ENCODE data around the gene MIER2. TPM values are rescaled to one million over a fixed set of nuclear protein-coding genes. Genes with fewer than 3 reads are reported as not detected.

Gene MIER2
- polyA plus RNA-seq, 3 donors = 19.5 to 24.0 (median 22.0) TPM

DNA sequence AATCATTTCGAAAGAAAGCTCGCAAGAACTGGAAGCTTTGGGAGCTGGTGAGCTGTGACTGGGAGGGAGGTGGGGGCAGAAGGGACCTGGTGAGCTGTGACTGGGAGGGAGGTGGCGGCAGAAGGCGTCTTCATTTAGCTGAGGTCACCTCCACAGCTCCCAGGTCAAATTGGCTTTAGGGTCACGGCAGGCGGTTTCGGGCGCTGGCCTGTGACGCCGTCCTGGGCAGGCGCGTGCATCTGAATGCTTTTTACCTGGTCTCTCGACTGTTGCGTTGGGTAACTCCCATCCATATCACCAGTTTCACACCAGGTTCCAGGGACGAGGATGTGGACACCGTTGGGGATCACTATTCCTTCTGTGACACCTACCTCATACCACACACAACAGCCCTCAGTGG is 35.2 kb upstream of the MIER2 start:
- no peak for DNase-seq (ENCODE audit: low read depth in 3 of 3, low spot score in 2 of 3)

DNA sequence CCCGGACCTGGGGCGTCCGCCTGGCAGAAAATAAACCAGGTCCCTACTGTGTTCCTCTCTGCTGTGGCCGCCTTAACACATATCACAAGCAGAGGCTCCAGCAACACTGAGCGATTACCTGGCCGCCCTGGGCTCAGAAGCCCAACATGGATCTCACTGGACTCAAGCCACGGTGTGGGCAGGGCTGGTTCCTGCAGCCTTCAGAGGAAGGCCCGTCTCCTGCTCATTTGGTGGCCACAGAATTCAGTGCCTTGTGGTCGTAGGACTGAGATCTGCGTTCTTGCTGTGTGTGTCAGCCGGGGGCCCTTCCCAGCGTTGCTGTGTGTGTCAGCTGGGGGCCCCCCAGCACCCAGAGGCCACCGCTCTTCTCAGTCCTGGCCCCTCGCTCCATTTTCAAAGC is 34.1 kb upstream of the MIER2 start:
- DNase-seq (ENCODE audit: low read depth in 3 of 3, low spot score in 2 of 3) = no peak

DNA sequence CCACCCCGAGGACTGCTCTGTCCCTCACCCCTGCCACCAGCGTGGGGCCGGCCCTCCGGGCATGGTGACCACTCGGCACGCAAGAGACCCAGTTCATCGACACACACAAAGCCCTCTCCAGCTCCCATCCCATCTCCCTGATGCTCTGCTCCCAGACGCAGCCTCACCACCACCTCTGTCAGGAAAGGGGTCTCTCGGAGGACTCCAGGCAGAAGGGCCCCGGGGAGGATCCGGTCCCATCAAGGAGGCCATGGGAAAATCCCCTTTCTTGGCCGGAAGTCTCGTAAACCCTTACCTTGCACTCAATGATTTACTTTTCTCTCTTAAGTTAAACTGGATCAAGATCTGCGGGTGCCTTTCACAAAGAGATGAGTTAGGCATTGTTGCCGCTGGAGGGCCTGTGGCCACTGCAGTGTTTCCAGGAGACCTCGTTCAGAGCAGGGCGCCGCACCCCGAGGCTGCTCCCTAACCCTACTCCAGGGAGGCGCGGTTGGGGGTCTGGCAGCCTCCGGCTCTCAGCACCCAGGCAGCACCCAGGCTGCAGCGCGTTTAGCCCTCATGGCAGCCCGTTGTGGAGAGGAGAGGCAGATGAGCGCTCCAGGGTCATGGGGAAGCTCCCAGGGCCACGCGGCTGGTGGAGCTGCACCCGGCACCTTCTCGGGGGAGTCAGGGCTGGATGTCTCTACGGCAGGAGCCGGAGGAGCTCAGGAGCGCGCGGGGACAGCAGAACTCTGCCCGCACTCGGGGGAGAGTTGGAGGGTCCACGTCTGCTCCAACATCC is 33.4 kb upstream of the MIER2 start:
- DNase-seq (ENCODE audit: low read depth in 3 of 3, low spot score in 2 of 3) = no peak

DNA sequence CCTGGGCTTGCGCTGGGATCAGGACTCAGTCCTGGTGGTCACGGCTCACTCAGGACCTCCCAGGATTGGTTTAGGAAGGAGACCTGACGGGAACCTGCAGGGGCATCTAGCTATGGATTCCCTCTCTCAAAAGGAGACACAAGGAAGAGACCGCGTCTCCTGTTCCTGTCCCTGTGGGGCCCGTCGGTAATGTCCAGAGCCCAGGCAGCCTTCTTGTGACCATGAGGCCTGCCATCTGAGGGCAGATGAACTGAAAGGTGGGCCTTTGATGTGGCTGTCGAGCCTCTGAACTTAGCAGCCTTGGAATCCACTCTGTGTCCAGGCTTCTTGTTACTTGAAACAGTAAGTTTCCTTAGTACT is 31.5 kb upstream of the MIER2 start:
- DNase-seq (ENCODE audit: low read depth in 3 of 3, low spot score in 2 of 3) = no peak

DNA sequence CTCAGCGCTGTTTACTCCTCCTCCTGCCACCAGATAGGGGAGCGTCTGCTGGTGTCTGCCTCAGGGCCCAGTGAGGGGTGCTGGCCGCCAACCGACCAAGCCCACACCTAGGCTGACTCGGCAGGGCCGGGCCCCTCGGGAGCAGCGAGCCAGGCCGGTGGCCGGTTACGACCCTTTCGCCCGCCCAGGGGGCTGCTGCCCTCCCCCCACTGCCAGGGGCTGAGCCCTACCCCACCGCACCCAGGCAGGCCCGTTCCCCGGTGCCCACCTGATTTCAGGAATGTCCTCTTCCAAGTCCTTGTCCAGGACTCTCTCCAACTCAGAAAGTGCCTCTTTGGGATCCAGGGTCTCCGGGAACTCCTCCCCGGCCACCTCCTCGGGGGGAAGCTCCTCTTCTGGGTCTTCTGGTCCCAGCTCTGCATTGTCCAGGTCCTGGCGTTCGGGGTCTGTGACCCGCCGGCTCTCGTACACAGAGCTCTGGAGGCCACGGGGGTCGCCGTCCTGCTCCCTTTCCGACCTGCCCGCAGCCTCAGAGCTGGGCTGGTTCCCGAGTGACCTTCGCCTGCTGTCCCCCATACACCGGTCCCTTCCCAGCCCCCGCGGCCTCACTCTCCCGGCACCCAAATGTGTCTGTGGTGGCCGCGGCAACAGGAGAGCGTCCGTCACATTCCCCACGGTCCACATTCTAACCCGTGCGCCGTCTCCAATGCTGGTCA is 31.0 kb upstream of the MIER2 start:
- no peak for DNase-seq (ENCODE audit: low read depth in 3 of 3, low spot score in 2 of 3)

DNA sequence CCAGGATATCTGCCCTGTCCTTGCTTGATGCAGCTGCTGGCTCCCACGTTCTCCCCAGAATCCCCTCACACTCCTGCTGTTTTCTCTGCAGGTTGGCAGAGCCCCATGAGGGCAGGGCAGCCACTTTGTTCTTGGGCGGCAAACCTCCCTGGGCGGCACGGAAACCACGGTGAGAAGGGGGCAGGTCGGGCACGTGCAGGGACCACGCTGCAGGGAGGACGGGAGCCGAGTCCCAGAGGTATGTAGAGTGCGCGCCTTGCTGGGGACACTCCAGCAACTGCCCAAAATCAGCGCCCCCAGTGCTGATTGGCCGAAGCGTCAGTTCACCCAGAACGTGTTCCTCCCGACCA is 30.3 kb upstream of the MIER2 start:
- DNase-seq (ENCODE audit: low read depth in 3 of 3, low spot score in 2 of 3) = no peak

DNA sequence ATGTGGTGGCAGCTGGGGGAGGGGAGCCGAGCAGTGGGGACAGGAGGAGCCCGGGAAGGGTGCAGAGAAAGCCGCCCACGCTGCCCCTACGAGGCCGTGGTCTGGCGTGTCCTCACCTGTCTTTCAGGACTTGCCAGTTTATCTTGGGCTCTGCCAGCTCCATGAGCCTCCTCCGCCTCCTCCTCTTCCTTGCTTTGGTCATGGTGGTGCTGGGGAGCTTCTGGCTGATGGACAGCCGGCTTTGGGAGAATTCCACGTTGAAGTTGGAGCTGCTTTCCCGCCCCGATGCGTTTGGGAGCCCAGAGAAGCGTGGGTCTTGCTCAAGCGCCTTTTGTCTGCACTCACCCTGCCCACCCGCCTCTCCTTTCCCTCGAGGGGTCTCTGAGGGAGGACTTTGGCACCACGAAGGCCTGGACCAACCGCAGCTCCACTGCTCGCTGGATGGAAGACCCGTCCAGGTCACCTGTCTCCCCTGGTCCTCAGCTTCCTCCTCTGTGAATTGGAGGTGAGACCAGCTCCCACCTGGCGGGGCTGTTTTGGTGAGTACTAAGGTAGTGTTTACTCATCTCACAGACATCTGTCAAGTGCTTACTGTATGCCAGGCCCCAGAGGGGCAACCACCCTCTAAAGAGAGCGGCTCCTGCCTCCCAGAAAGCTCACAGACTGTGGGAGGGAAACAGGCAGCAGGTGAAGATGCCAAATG is 29.7 kb upstream of the MIER2 start:
- DNase-seq (ENCODE audit: low read depth in 3 of 3, low spot score in 2 of 3) = no peak

DNA sequence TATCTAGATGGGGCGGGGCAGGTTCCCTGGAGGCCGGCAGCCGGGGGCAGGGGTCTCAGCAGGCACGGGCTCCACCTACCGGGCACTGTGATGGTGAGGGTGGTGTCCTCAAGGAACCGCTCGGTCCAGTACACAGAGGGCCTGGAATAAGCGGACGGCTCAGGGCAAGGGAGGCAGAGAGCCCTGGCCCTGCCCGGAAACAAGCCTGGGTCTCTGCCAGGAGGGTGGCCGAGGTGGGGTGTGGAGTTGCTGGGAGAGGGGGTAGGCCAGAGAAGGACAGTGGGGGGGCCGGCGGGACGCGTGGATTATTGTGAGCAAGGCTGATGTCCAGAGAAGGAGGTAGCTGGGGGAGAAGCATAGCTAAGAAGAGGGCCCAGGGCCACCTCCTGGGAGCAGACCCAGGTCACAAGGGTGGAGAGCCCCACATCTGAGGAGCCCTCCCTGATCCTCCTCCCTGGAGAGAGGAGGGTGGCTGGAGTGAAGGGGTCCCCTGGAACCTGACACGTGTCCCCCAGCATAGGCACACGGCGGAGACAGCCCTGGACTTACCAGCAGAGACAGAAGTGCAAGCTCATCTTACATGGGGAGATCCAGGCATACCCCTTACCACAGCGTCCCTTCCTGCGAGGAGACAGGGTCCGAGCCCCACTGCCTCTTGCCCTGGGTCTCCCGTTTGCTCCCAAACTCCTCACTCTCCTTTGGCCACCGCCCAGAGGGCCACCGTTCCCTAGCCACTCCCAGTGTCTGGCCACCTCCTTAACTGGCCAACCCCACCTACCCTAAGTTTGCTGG is 29.0 kb upstream of the MIER2 start:
- no peak for DNase-seq (ENCODE audit: low read depth in 3 of 3, low spot score in 2 of 3)

DNA sequence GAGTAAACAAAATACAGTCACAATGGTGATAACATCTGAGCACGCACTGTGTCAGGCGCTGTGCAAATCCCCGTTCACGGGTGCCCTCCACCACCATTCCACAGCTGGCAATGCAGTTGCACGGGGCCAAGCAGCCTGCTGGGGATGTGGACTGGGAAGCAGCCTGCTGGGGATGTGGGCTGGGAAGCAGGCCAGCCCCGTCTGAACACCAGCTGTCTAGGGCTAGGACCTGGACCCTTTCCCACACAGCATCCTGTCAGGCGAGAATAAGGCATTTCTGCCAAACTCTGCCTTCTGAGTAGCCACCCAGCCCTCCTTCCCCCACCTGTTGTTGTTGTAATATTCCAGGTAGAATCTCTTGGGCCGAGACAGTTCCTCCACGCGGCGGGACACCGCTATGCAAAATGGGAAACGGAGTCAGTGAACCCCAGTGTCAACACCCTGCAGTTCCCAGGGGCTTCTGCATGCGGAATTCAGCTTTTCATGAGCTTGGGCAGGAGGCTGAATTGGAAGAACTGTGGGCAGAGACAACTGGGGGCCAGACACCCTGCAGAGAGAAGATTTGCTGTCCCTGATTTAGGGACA is 27.8 kb upstream of the MIER2 start:
- DNase-seq (ENCODE audit: low read depth in 3 of 3, low spot score in 2 of 3) = no peak

DNA sequence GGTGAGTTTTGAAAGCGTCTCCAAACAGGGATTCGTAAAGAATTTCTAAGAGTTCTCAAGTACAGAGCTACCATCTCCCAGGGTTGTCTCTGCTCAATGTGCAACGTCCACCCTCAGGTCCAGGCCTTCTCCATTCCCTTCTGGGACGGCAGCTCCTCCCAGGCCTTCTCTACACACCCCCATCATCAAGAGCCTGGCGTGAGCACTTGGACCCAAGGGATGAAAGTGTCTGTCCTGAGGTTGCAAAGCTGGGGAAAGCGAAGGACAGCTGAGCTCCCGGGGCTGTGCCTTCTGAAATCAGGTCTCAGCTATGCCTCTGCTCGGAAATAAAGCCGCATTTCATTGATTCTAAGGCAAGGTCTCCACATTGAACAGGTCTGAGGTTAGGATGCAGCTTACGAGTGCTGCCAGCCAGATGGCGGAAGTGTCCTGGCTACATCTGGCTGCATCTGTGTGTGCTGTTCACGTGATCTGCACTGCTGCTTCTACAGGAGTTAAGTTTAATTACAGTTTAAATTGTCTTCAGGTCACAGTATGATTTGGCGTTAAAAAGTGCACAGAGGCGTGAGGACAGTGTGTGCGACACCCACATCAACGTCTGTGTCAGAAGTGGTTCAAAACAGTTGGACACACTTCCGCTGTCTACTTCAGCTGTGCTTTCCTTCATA is 27.0 kb upstream of the MIER2 start:
- DNase-seq (ENCODE audit: low read depth in 3 of 3, low spot score in 2 of 3) = no peak

DNA sequence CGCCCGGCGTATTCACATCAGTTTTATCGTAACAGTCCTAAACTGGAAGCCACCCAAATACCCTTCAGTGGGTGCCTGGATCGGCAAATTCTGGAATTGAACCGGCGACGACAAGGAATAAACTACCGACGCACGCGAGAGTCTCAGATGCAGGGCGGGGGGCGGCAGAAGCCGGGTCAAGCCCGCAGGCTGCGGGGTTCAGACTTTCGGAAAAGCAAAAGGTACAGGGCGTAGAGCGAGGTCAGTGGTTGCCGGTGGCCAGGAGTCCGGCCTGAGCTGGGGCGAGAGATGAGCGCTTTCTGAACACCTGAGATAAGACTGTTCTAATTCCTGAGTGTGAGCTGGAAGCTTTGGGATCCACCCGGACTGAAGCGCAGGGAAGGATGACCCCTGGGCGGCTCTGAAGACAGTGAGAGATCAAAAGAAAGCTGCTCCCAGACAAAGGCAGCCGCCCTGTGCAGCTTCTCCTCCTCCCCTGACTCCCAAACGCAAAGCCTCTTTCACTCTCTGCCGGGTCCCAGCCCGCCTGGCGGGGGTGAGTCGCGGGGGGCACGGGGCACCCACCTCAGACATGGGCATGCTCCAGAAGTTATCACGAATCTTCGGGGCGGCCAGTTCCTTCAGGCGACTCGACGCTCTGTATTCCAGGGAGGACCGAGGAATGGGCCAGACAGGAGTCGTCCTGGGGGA is 26.2 kb upstream of the MIER2 start:
- no peak for DNase-seq (ENCODE audit: low read depth in 3 of 3, low spot score in 2 of 3)

DNA sequence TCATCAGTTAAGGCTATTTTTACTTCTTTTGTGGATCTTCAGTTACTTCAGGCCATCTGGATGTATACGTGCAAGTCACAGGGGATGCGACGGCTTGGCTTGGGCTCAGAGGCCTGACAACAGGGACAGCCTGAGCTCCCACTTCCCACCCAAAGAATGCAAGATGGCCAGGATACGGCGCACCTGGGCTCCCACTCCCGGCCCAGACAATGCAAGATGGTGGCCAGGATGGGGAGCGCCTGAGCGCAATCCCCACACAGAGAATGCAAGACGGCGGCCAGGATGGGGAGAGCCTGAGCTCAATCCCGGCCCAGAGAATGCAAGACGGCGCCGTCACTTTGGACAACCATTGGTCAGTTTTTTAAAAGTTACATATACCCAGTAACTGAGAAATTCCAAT is 25.3 kb upstream of the MIER2 start:
- DNase-seq (ENCODE audit: low read depth in 3 of 3, low spot score in 2 of 3) = no peak

DNA sequence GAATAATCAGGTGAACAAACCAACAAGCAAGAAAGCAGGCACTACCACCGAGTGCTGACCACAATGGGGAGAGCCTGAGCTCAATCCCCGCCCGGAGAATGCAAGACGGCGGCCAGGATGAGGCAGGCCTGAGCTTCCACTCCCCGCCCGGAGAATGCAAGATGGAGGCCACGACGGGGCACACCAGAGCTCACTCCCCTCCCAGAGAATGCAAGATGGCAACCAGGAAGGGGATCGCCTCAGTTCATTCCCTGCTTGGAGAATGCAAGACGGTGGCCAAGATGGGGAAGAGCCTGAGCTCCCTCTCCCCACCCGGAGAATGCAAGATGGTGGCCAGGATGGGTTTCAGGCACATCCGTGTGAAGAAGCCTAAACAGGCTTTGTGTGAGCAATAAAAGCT is 24.7 kb upstream of the MIER2 start:
- DNase-seq (ENCODE audit: low read depth in 3 of 3, low spot score in 2 of 3) = no peak

DNA sequence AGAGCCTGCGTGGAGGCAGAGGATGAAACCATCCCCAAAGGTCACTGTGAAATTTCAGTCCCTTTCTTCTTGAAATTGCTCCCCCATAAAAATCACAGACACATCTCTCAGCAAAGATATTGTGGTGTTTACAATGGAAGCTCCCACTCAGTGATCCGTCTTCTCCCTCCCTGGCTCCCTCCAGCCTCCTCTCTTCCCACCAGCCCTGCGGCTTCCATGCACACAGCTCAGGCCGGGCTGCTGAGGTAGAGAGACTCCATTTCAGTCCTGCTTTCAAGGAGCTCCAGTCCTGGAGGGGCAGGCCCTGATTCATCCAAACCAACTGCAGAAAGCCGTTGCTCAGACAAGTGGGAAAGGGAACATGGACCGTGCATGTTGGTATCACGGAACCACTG is 24.0 kb upstream of the MIER2 start:
- DNase-seq (ENCODE audit: low read depth in 3 of 3, low spot score in 2 of 3) = no peak

DNA sequence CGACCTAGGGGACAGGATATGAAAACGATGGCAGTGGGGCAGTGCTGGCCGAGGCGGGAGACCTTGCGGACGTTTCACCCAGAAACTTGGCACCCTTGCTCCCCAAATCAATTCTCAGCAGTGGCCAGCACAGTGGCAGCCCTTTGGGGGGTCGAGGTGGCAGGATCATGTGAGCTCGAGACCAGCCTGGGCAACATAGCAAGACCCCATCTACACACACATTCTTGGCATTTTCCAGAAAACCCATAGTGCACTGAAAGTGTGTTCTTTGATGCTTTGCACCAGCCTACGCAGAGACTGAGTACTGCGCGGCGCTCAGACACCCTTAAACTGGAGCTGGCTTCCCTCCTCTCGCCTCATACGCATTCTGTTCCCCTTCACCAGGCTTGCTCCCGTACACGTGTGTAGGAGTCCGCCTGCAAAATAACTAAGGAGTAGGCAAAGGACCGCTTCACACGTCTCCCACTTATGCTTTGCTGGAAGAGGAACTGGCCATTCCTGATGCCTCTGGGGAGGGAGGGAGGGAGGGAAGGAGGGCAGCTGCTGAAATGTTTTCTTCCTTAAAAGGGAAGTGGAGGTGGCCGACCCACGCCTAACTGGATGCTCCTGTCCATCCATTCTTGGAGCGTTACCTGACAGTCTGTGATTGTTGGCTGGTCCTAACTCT is 23.5 kb upstream of the MIER2 start:
- DNase-seq (ENCODE audit: low read depth in 3 of 3, low spot score in 2 of 3) = no peak

DNA sequence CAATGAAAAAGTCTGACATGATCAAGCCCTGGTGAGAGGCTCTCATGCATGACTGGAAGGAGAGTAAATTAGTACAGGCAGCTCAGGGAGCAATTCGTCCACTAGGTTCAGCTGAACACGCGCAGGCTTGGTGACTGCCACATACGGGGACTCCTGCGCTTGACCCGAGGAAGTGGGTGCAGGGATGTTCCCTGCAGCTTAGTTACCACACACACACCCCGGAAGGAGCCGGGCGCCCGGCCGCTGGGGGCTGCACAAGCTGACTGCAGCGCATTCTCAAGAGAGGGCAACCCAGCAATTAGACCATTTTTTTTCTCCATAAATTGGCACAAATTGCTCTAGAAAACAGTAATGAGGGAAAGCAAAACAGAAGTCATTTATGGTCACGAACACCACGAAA is 23.0 kb upstream of the MIER2 start:
- no peak for DNase-seq (ENCODE audit: low read depth in 3 of 3, low spot score in 2 of 3)

DNA sequence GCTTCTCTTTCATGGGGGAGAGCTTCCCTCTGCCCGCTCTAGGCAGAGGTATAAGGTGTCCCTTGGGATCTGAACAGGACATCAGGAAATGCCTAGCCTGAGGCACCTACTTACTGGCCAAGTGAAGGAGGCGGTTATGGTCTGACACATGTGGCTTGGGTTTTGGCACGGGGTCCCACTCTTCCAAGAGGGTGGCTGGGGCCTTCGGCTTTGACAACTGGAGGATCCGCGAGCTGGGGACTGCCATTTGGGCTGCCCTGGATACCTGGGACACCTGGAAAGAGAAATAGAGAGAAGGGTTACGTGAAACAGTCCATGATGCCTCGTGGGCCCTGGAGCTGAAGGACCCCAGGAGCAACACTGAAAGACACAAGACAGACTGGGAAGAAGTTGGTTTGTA is 22.4 kb upstream of the MIER2 start:
- DNase-seq (ENCODE audit: low read depth in 3 of 3, low spot score in 2 of 3) = no peak

DNA sequence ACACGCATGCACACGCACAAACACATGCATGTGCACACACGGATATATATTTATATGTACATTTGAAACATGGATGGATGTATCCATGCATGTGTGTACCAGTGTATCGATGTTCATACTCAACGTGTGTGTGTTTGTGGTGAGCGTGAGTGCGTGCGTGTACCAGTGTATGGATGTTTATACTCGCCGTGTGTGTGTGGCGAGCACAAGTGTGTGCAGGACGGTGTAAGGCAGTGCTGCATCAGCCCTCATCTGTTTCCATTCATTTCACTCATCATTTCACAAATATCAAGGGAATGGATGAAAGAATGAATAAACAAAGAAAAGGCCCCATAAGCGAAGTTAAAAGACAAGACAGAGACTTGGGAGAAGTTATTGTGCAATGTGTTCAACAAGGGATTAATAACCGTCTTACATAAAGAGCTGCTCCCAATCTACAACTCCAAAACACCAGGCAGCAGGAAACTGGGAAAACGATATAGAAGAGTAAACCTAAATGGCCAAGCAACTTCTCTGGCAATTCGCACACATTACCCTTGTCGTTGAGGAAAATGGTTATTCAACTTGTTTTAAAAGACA is 21.7 kb upstream of the MIER2 start:
- no peak for DNase-seq (ENCODE audit: low read depth in 3 of 3, low spot score in 2 of 3)
